ENCODE measurements around the gene POLD3.
"Not testable (repeated sequence)": the region's sequence is repeated elsewhere in the genome, so short reads cannot be mapped to it uniquely, and the experiment has no call there.

POLD3 gene

DNA sequence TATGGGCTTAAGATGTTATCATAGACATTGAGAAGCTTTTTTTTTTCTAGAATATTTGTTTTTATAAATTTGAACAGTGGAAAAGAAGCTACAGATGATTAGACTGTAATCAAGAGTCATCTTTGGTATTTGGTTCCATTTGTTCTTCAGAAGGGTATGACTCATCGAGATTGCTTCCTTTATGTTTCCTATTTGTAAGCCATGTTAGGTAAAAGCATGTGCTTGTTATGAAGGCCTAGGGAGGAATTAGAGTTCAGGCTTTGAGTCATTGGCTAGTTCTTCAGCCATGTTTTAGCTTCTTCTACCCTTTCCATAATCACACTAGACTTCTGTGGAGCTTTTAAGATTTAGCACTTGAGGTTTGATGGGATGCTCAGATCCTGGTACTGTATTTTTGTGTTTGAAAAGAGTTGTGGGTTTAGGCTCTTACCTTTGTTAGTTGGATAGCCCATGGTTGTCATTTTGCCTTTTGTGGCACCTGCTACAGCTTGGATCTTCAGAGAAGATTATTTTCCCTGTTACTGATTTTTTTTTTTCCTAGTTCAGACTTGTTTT is 44.3 kb downstream of the POLD3 start:
- no peak for DNase-seq (ENCODE audit: extremely low read depth in 1 of 2, low read depth in 1 of 2)

GRCh38 chr11:74637700-74638099 is 45.3 kb downstream of the POLD3 start:
- no peak for DNase-seq (ENCODE audit: extremely low read depth in 1 of 2, low read depth in 1 of 2)

- DNase-seq (ENCODE audit: extremely low read depth in 1 of 2, low read depth in 1 of 2) = no peak
These were observed 46.5 kb downstream of the POLD3 start for GRCh38 chr11:74638869-74639268.

DNA sequence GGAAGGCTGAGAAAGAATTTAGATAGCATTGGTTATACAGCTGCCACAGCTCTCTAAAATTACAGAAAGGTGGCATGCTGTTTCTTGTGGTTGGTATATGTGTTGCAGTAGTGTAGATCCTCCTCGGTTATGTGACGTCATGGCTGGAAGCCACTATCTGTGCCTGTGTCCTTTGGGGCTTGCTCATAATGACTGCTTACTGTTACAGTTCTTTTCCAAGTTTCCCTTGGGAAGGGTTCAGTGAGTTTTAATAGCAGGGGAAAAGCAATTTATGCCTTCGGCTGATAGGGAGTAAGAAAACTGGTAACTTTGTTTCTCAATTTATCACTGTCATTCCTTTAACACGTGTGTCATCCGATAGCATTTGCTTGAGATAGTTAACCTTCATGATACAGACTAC is 47.2 kb downstream of the POLD3 start:
- DNase-seq (ENCODE audit: extremely low read depth in 1 of 2, low read depth in 1 of 2) = no peak

GRCh38 chr11:74641289-74641688 is 48.9 kb downstream of the POLD3 start:
- DNase-seq (ENCODE audit: extremely low read depth in 1 of 2, low read depth in 1 of 2) = no peak

DNA sequence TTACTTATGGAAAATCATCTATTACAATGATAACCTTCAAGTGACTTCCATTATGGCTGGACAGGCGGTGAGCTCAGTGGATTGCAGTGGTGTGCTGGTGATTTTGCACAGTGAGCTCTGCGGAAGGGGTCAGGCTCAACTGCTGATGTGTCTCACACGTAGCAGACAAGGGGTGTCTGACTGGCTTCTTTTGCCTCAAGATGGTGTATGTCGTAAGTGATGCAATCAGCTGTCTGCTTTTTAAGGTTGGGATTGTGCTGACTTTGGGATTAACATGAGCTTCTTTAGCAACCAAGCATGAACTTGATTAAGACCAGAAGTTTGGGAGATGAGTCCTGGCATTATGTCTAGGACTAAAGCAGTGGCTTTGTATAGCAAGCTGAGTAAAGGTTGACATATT is 49.5 kb downstream of the POLD3 start:
- no peak for DNase-seq (ENCODE audit: extremely low read depth in 1 of 2, low read depth in 1 of 2)

- no peak for DNase-seq (ENCODE audit: extremely low read depth in 1 of 2, low read depth in 1 of 2)
These were observed 50.5 kb downstream of the POLD3 start for GRCh38 chr11:74642912-74643311.

- DNase-seq (ENCODE audit: extremely low read depth in 1 of 2, low read depth in 1 of 2) = no peak
These were observed 51.7 kb downstream of the POLD3 start for GRCh38 chr11:74644081-74644480.

DNA sequence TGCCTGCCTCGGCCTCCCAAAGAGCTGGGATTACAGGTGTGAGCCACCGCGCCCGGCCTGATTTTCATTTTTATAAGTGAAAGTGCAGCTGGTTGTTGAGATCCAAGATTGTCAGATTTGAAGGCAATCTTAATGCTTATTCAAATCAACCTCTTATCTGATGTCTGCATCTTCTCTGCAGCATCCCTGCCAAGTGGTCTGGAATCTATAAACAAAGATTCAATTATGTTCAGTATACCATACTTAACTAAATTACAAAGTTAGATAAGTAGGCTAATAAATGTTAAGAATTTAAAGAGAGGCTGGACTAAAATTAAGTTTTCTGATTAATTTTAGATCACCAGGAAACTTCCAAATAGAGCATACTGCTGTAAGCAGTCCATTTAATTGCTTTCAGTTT is 53.8 kb downstream of the POLD3 start:
- DNase-seq (ENCODE audit: extremely low read depth in 1 of 2, low read depth in 1 of 2) = no peak

- DNase-seq (ENCODE audit: extremely low read depth in 1 of 2, low read depth in 1 of 2) = no peak
These were observed 54.6 kb downstream of the POLD3 start for GRCh38 chr11:74646954-74647353.

DNA sequence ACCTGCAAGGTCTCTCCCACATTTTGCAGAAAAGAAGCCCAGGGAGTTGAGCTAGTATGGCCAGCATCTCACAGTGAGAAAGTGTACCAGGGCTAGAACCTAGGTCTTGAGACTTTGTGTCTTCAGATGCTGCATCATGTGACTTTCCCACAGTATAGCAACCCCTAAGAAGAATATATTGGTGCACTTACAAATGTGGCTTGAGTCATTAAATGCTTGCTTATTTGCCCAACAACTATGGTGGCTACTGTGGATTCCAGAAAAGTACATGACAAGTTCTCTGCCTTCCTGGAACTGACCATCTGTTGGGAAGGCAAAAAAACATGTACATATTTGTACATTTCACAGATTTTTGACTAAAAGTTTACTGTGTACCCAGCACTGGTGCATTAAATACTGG is 55.0 kb downstream of the POLD3 start:
- DNase-seq (ENCODE audit: extremely low read depth in 1 of 2, low read depth in 1 of 2) = no peak

DNA sequence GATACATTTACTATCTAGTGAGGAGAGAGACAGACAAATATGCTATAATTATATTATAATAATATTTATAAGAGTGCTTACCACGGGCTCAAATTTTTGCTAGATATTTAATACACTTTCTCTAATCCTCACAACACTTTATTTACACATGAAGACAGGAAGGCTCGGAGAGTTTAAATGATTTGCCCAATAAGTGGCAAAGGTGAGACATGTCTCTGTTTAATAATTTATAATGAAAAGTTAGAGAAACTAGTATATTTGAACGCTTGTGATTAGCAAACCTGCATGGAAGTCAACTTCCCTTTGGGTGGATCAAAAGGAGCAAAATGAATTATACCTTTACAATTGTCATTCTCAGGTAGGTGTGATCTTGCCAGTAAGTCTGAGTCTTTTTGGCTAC is 55.4 kb downstream of the POLD3 start:
- DNase-seq (ENCODE audit: extremely low read depth in 1 of 2, low read depth in 1 of 2) = no peak

GRCh38 chr11:74648894-74649293 is 56.5 kb downstream of the POLD3 start:
- DNase-seq (ENCODE audit: extremely low read depth in 1 of 2, low read depth in 1 of 2) = no peak

DNA sequence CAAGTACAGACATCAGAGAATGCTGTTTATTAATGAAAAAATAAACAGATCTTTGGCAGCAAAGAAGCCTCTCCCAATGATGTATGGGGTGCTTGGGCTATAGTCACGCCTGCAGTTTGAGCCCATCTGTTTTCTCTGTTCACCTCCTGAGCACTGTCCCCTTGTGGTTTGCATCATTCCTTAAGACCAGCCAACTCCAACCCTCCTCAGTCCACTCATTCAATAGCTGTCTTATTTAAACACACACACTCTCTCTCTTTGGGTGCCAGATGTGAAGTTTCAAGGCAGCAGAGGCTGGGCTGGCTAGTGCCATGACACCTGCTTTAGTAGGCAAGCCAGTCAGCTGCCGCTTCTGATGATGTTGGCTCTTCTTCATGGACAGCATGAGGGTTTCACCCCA is 58.1 kb downstream of the POLD3 start:
- DNase-seq (ENCODE audit: extremely low read depth in 1 of 2, low read depth in 1 of 2) = no peak

DNA sequence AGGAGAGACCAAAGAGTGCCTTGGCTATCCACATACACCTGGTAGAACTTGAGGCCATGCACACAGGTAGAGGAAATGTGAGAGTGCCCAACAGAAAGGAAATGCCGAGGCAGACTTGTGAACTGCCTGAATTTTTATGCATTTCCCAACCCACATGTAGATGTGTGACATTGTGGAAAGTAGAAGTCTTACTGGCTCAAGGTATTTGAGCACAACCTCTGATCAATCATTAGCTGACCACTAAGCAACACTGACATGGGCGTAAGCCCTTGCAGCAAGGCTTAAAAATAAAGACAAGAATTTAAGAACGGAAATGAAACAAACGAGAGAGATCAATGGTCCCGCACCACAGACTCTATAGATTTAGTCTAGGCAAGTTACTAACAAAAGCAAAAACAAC is 62.6 kb downstream of the POLD3 start:
- DNase-seq (ENCODE audit: extremely low read depth in 1 of 2, low read depth in 1 of 2) = no peak

DNA sequence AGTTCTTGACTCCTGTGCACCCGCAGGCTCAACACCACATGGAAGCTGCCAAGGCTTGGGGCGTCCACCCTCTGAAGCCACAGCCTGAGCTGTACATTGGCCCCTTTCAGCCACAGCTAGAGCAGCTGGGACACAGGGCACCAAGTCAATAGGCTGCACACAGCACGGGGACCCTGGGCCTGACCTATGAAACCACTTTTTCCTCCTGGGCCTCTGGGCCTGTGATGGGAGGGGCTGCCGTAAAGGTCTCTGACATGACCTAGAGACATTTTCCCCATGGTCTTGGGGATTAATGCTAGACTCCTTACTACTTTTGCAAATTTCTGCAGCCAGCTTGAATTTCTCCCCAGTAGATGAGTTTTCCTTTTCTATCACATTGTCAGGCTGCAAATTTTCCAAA is 66.7 kb downstream of the POLD3 start:
- DNase-seq (ENCODE audit: extremely low read depth in 1 of 2, low read depth in 1 of 2) = not testable (repeated sequence)

GRCh38 chr11:74662487-74663103 is 70.2 kb downstream of the POLD3 start:
- DNase-seq (ENCODE audit: extremely low read depth in 1 of 2, low read depth in 1 of 2) = no peak

DNA sequence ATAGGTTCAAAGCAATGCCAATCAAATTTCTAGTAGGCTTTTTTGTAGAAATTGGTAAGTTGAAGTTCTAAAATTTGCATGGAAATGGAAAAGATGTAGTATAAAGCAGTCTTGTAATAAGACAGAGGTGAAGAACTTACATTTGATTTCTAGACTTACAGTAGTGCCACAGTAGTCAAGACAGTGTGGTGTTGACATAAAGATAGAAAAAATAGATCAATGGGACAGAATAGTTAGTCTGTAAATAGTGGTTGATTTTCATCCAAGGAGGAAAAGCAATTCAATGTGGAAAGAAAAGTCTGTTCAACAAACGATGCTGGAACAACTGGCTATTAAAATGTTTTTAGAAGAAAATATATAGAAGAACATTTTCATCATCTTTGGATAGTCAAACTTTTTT is 70.9 kb downstream of the POLD3 start:
- no peak for DNase-seq (ENCODE audit: extremely low read depth in 1 of 2, low read depth in 1 of 2)

GRCh38 chr11:74669211-74670160 is 77.1 kb downstream of the POLD3 start:
- no peak for DNase-seq (ENCODE audit: extremely low read depth in 1 of 2, low read depth in 1 of 2)

DNA sequence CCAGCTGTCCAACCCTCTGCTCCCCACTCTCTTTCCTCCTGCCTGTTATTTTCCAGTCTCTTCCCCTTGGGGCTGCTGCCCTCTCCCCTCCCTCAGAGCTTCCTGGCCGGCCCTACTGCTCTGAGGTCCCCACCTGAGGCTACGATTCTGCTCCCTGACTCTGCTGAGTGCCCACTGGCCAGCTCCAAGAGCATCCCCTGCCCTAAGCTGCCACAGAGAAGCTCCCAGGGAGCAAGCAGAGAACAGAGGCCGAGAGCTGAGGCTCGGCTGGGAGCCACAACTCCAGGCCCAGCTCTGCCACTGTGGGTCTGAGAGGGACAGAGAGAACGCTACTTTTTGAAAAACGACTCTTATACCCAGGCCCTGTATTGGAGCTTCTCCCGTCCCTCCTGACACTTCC is 77.8 kb downstream of the POLD3 start:
- no peak for DNase-seq (ENCODE audit: extremely low read depth in 1 of 2, low read depth in 1 of 2)

GRCh38 chr11:74671520-74672196 is 79.3 kb downstream of the POLD3 start:
- DNase-seq (ENCODE audit: extremely low read depth in 1 of 2, low read depth in 1 of 2) = no peak
